GM15510 (cell line): ENCODE data around the gene ZG16B.

ENCODE experiments used
- POLR2A ChIP-seq: IDR thresholded peaks from 3 replicates; pipeline ENCODE4 v1.6.1; 2011; ENCODE audit warnings: borderline replicate concordance; ENCODE audit not compliant: insufficient read length; ENCODE audit errors: extremely low read depth

The ZG16B gene

GRCh38 chr16:2843526-2843925 is 13.4 kb downstream of the ZG16B start:
- TF ChIP-seq POLR2A = no peak

DNA sequence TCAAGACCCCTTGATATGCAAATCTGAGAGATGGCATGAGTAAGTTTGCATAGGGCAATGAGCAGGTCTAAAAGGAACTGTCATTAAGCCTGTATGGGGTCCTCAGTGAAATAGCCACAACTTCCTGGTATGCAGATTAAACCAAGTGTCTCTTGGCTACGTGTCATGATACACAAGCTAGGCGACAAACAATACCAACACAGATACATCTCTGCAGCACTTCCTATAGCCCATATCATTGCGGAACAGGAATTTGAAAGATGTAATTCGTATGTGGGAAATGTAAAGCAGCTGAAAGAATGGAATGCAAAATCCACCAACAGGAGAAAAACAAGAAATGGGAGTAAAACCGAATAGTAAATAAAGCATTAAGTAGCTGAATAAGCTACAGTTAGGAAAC is 15.0 kb downstream of the ZG16B start:
- no peak for TF ChIP-seq POLR2A

GRCh38 chr16:2846511-2847310 is 16.6 kb downstream of the ZG16B start:
- TF ChIP-seq POLR2A = no peak

DNA sequence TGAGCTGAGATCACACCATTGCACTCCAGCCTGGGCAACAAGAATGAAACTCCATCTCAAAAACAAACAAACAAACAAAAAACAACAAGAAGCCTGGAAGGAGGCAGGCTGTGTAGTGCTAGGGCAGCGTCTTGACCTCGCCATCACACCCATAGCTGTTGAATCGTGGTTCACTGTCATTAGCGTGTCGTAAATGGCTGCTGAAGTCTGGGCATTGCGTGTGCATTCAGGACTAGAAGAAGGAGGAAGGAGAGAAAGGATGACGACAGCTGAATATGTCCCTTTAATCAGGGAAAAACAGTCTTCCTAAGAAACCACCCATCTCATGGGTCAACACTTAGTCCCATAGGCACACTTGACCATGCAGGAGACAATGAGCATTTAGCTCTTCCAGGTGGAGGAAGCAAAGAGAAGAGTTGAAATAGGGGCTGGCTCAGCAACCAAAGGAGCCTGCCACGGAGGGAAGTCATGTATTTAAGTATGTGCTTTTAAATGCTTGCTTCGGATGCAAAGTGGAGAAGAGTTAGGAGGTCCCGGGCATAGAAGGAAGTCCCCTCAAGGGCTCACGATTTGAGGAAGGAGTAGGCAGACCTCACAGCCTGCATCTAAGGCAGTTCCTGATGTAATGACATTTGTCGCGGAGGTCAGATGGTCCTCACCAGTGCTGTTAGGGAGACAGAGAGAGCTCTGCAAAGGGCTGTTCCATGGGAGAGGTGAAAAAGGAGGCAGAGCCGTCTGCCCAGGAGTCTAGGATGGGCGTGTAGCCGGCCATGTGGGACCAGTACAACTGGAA is 19.0 kb downstream of the ZG16B start:
- TF ChIP-seq POLR2A = no peak

- no peak for TF ChIP-seq POLR2A
Measured at GRCh38 chr16:2852003-2852730, 22.1 kb downstream of the ZG16B start.

- no peak for TF ChIP-seq POLR2A
Measured at GRCh38 chr16:2852731-2853507, 22.8 kb downstream of the ZG16B start.

DNA sequence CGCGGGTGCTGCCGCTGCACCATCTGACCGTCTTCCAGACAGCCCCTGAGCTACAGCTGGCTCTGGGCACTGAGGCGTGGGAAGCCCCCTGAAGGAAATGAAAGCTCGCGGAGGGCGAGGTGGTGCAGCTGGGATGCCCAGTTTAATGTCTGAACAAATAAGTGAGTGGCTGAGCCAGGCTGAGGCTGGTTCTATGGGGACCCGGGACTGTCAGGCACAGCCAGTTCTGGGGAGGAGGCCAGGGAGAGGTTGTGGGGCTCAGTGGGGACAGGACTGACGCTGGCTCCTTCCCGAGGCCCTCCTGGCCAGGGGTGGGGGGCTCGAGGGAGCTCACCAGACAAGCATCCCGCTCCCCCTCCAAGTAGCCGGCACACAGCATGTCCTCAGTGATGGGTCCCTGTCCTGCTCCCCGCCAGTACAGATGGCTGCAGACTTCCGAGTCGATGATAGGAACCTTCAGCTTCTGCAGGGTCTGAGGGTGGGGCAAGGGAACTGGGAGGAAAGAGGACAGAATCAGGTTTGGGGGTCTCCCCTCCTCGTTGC is 23.5 kb downstream of the ZG16B start:
- TF ChIP-seq POLR2A = no peak

DNA sequence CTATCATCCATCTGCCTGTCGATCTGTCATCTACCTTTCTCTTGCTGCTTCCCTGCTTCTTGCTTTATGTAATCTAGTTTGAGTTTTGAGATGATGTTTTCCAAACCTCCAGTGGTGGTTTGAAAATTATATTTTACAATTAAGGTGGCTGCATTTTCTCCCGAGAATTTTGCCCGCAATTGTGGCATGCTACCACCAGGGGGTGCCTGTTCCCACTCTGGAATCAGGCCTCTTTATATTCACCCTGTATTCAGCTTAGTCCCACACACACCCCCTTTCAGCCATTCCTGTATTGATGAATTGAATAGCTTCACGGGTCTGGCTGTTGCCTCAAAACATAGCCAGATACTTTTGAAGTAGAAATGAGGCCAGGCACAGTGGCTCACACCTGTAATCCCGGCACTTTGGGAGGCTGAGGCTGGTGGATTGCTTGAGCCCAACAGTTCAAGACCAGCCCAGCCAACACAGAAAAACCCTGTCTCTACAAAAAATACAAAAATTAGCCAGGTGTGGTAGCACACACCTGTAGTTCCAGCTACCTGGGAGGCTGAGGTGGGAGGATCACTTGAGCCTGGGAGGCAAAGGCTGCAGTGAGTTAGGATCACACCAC is 24.7 kb downstream of the ZG16B start:
- TF ChIP-seq POLR2A = no peak

DNA sequence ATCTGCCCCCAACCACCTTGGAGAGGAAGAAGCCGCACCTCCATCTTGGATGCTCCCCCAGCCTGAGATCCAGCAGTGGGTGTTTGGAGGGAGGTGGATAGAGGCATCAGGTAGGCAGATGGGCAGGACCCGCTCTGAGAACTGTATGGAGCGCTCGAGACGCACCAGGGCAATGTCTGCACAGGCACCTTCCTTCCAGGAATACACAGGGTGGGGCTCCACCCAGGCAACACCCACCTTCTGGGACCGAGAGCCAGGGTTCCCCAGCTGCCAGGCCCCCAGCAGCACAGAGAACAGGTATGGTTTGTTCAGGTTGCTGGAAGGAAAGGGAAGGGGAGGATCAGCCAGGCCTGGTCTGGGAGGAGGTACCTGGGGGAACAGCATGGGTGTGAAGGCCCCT is 25.4 kb downstream of the ZG16B start:
- TF ChIP-seq POLR2A = no peak

DNA sequence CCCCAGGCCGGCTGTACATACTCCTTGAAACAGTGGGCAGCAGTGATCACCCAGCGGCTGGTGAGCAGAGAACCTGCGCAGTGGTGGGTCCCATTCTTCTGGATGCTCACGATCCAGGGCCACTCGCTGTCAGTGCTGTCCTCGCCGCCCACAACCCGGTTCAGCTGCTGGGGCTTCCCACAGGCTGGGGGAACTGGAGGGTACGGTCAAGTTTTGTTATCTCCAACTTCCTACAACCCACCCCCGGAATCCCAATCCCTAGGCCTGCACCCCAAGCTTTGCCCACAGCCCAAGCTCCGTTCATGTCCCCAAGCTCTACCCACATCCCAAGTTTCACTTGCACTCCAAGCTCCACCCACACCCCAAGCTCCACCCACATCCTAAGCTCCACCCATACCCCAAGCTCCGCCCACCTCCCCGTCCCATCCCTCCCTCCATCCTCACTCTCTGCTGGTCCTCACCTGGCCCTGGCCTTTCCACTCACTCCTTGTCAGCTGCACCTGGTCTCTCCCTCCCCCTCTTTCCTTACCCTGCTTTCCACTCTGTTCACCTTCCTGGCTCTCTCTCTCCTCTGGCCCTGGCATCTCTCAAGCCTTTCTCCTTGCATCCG is 26.1 kb downstream of the ZG16B start:
- no peak for TF ChIP-seq POLR2A

DNA sequence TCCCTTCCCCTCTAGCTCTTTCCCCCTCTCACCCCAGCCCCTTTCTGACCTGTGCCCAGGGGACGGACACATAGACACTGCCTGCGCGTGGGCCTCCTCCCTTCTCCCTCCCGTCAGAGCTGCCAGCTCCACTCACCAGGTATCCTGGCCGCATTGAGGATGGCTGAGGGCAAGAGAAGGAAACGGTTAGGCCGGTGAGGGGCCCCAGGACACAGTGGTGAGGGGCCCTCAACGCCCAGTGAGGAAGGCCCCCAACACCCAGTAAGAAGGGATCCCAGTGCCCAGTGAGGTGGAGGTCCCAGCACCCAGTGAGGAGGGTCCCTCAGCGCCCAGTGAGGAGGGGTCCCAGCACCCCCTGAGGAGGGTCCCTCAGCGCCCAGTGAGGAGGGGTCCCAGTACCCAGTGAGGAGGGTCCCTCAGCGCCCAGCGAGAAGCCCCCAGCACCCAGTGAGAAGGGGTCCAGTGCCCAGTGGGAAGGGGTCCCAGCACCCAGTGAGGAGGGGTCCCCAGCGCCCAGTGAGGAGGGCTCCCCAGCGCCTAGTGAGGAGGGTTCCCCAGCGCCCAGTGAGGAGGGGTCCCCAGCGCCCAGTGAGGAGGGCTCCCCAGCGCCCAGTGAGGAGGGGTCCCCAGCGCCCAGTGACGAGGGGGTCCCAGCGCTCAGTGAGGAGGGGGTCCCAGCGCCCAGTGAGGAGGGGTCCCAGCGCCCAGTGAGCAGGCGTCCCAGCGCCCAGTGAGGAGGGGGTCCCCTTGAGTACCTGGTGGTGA is 26.8 kb downstream of the ZG16B start:
- no peak for TF ChIP-seq POLR2A

- TF ChIP-seq POLR2A = no peak
Measured at GRCh38 chr16:2857451-2858244, 27.5 kb downstream of the ZG16B start, which contains the start of gene PRSS22. Gene PRSS22, minus strand, starts transcription at chr16:2858170. Its CDS starts 66 bp downstream, at chr16:2858104.
